NCI-H2227 (cell line): ENCODE data around the gene NXNL2.

Experiments
- DNase-seq: peaks from one replicate; lab custom pipeline; 2025; ENCODE audit not compliant: unreplicated experiment; lab: John Stamatoyannopoulos, UW

NXNL2 gene

DNA sequence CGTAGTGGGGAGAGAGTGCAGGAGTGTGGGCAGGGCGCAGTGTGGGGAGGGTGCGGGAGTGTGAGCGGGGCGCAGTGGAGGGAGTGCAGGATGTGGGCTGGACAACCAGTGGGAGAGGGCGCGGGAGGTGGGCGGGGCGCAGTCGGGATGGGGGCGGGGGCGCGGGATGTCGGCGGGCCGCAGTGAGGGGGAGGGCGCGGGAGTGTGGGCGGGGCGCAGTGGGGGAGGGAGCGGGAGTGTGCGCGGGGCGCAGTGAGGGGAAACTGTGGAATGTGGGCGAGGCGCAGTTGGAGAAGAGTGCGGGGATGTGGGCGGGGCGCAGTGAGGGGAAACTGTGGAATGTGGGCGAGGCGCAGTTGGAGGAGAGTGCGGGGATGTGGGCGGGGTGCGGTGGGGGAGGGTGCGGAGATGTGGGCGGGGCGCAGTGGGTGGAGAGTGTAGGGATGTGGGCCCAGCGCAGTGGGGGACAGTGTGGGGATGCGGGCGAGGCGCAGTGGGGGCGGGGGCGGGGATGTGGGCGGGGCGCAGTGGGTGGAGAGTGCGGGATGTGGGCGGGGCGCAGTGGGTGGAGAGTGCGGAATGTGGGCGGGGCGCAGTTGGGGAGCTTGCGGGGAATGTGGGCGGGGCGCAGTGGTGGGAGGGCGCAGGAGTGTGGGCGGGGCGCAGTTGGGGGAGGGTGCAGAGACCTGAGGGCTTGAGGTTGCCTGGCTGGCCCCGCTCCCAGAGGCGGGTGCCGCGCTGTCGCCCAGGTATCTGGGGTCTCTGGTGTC lies at the start of gene NXNL2:
TSS of gene NXNL2 (plus strand) at position 723 of the 770 bp plus-strand sequence. CDS start 257 bp downstream, outside the sequence.
- peak; percentile 1 for DNase-seq

- no peak for DNase-seq
These were observed 46.8 kb upstream of the NXNL2 start for GRCh38 chr9:88488166-88488565.

GRCh38 chr9:88494983-88495721 lies 39.8 kb upstream of the NXNL2 start:
- no peak for DNase-seq

DNA sequence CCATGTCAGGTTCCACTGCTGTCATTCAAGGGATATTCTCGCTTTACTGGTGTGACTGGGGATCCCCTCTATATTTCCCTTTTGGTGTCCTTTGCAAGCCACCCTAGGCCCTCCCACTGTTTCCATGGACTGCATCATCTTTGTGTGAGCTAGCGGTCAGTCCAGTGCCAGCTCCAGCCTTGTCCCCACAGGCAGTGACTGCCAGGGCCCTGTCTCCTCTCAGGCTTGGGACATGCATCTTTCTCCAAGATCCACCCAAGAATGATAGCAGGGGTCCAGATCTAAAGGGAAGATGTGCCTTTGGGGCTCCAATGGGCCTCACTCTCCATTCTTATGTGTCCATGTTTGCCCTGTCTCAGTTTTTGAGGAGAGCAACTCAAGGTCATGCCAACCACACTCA lies 37.8 kb upstream of the NXNL2 start:
- no peak for DNase-seq

DNA sequence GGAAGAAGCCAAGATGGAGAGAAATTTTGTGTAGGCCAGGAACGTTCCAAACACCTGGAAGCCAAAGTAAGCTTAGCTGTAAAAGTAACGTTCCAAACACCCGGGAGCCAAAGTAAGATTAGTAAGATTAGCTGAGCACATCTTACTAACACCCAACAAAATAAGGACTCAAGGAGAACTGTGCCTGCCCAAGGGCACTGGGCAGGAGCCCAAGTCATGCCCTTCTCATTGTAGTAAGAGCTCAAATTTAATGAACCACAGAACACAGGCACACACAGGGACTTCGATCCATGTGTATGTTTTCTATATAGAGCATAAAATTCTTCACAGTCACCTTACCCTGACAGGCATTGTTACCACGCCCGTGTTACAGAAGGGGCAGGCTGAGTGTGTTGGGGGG lies 36.1 kb upstream of the NXNL2 start:
- DNase-seq, result no peak

GRCh38 chr9:88501086-88501485 lies 33.9 kb upstream of the NXNL2 start:
- DNase-seq, result no peak

DNA sequence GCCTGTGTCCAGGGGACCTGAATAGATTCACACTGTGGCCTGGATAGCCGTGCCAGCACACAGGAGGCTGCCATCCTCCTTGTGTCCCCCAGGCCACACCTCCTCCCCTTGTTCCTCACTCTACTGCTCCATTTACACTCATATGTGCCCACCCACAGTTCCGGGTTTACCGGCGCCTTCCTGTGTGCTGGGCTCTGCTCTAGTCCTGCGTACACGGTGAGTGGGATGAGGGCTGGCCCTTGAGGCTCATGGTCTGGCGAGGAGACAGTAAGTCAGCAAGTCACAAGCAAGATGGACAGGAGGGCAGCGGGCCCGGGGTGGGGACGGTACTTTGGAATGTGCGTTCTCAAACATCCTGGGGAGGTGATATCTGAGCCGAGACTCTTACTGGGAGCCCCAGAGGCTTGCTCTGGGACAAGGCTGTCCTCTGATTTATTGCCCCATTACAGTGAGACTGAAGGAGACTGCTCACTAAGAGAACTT lies 32.4 kb upstream of the NXNL2 start:
- no peak for DNase-seq

DNA sequence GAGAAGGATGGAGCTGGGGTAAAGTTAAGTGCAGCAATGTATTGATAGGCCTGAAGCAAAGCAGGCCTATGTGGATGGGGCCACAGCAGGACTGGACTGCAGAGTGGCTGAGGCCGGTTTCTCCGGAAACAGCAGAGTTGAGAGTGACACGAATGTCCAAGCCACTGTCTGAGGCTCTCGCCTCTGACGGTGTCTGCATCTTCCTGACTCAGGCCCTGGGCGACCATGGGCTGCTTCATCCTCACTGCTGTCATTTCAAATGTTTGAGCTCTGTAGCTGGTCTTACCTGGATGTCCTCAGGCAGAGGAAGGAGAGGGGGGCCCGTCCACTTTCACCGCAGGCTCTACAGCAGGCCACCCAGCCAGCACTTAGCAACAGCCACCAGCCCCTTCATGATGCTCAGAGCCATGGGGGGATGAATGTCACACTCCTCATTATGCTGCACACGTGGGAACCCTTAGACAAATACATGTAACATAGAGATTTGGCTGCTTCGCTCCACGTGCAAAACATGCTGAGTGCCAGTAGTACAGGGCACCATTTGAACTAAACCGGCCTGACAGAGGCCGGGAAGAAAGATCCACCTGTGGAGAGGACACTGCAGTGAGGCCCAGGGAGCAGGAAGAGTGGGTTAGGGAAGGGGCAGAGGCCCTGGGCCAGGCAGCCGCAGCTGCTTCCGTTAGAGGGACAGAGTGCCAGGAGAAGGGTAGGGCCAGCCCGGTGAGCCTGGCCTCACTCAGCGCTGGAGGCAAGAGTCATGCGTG lies 31.7 kb upstream of the NXNL2 start:
- DNase-seq, result no peak

- no peak for DNase-seq
These were observed 30.9 kb upstream of the NXNL2 start for GRCh38 chr9:88503845-88504764.

- no peak for DNase-seq
These were observed 26.7 kb upstream of the NXNL2 start for GRCh38 chr9:88508326-88508725.

DNA sequence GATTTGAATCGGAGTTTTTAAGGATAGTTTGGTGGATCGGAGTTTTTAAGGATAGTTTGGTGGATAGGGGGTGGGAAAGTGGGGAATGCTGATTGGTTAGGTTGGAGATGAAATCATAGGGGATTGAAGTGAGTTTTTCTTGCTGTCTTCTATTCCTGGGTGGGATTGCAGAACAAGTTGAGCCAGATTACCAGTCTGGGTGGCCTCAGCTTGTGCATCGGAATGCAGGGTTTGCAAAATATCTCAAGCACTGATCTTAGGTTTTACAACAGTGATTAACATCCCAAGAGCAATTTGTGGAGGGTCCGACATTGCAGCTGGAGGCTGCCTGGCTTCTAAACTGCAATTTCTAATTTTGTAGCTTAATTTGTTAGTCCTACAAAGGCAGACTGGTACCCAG lies 23.1 kb upstream of the NXNL2 start:
- DNase-seq, result no peak

- no peak for DNase-seq
These were observed 20.7 kb upstream of the NXNL2 start for GRCh38 chr9:88514247-88514646.

- DNase-seq, result no peak
These were observed 13.7 kb upstream of the NXNL2 start for GRCh38 chr9:88521308-88521707.

DNA sequence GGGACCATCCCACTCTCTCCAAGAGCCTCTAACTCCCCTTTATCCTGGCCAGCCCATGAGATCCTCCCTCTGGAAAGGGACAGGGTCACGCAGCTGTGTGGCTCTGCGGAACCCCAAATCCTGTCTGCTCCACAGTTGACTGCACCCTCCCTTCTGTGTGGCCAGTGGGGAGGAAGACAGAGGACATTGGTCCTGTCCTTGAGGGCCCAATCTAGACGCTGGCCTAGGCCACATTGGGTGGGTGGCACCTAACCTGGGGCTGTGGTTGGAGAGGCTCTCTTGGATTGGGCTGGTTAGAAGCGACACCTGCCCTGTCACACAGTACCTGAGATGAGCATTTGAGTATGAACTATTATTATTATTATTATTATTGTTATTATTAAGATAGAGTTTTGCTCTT lies 12.6 kb upstream of the NXNL2 start:
- DNase-seq, result no peak

DNA sequence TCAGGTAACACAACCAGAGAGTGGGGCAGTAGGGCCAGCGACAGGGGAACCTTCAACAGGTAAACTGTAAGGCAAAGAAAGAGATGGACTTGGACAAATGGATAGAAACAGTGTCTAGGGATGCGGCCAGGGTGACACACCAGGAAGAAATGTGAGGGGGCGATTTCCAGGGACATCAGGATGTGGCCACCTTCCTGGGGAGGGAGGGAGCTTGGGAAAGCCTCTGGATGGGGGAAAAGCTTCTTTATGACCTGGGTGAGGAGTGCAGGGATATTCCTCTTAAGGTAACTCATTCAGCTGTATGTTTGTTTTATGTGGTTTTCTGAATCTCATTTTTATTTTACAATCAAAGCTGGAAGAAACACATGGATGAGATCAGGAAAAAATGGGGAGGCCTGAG lies 11.9 kb upstream of the NXNL2 start:
- no peak for DNase-seq

DNA sequence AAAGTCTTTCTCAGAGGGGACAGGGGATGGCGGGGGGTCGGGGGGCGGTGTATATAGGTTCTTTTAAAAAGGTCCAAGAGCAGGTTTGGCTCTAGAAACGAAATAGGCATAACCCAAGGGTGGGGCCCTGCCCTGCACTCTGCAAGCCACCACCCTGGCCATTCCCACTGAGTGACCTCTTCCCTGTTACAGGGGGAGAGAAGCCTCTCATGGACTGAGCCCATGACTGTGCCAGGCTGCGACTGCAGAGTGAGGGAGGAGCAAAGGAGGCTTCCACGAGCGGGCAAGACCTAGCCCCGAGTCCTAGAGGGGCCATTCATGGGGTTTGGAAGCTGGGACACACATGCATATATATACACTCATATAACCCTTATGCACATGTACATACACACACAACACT lies 10.1 kb upstream of the NXNL2 start:
- DNase-seq, result no peak

DNA sequence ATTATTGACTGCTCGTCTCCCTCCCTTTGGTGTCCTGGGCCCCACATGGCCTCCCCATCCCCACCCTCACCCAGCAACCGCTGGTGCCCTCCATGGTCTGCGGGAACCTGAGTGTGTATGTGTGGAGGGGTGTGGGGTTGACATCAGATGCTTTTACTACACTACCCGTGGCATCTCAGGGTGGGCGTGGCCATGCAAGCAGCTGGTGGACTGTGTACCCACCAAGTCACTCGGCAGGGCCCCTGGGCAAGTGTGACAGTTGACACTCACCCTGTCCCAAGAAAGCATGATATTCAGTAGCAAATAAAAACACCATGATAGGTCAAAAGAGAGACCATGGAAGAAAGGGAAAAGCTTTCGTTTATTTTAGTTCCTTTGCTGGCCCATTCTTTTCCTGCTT lies 7.4 kb upstream of the NXNL2 start:
- no peak for DNase-seq

DNA sequence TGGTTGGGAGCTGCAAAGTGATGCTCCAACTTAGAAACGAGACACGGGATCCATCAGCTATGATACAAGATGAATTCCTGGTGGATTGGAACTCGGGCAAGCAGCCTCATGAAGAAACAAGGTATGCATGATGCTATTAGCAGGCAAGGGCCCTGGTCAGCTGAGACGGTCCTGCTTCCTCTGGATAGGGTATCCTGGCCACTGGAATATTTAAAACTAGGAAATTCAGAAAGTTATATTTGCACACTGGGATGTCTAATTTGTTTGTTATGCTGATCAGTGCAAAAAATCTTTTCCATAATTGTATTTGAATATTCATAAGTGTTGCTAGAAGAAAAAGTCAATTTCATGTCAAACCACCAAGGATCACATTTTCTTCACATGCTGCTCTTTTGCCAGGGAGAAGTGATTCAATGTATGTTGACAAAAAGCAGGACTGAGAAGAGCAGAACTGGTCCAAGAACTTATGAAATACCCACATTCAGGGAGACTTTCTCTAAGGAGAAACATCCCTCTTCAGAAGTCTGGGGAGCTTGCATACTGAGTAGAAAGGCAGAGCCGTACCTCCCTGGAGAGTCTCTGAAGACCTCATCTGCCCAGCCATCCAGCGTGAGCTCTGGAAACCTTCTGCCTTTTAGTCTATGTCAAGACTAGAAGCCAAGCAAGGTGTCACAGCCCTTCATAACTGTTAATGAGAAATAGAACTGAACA lies 6.7 kb upstream of the NXNL2 start:
- no peak for DNase-seq

- DNase-seq, result no peak
These were observed 5.5 kb upstream of the NXNL2 start for GRCh38 chr9:88529496-88529895.

DNA sequence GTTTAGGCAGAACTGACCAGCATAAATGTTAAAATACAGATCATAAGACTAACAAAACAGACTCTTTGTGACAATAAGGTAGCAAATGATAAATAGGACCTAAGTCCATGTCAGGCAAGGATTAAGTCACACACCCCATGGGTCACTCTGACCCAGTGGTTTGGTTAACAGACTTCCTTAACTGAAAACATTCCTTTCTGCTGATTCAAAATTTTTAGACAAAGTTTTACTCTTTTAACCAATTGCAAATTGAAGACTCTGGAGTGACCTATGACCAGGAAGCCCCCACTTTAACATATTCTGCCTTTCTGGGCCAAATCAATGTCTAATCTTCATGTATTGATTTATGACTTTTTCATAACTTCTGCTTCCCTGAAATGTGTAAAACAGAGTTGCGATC lies 4.9 kb upstream of the NXNL2 start:
- DNase-seq, result no peak
